ENCODE results near the gene FANK1. TPM values are rescaled to one million over a fixed set of nuclear protein-coding genes. Genes with fewer than 3 reads are reported as not detected.
"Not testable (repeated sequence)": the region's sequence is repeated elsewhere in the genome, so short reads cannot be mapped to it uniquely, and the experiment has no call there.

The FANK1 gene
- total RNA-seq, 1 donor from 2014 or later = 3.2 TPM

DNA sequence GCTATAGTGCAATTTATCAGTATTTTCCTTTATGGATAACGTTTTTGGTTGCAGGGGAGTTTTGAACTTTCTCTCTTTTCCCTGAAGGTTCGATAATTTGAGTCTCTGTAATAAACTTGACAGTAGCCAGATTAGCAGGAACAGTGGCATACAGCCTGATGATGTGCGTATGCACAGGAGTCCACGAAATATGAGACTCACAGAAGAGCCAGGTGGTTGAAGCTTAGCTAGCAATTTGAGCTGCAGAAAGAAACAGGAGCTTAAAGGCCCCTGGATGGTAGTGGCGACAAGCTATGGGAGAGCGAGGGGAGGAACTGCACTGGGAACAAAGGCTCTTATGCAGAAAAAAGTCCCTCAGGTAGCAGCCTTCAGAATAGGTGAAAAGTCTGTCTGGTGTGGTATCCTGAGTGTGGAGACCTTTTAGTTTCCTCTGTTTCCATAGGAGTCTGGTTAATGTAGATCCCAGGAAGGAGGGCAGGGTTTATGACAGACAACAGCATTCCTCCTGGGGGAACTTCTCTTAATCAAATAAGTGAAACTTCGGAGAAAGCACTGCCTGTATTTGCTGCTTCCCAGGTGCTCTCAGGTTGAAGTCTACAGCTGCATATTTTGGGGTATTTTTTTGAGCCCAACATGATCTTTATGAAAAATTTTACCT is 32.7 kb downstream of the FANK1 start:
- DNase-seq = peak; percentile 12

DNA sequence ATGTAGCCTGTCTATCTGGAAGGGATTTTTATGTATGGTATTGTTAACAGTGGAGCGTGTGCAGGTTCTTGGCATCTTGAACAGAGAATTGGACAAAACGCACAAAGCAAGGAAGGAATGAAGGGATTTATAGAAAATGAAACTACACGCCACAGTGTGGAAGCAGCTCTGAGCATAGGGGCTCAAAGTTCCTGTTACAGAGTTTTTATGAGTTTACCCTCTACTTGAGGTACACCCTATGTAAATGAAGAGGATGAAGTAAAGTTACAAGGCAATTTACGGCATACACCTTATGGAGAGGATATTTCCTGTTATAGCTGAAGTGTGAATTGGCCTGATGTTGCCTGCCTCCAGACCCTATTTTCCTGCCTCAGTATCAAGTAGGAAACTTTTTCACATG is 33.3 kb downstream of the FANK1 start:
- no peak for DNase-seq

DNA sequence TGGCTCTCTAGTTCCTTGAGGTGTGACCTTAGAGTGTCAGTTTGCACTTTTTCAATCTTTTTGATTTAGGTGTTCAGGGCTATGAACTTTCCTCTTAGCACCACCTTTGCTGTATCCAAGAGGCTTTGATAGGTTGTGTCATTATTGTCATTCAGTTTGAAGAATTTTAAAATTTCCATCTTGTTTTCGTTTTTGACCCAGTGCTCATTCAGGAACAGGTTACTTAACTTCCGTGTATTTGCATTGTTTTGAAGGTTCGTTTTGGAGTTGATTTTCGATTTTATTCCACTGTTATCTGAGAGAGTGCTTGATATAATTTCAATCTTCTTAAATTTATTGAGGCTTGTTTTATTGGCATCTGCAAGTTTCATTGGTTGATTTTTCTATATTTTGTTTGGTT is 37.3 kb downstream of the FANK1 start:
- DNase-seq = no peak

GRCh38 chr10:125936331-125936730 is 40.0 kb downstream of the FANK1 start:
- no peak for DNase-seq

GRCh38 chr10:125940515-125940914 is 44.2 kb downstream of the FANK1 start:
- DNase-seq = no peak

DNA sequence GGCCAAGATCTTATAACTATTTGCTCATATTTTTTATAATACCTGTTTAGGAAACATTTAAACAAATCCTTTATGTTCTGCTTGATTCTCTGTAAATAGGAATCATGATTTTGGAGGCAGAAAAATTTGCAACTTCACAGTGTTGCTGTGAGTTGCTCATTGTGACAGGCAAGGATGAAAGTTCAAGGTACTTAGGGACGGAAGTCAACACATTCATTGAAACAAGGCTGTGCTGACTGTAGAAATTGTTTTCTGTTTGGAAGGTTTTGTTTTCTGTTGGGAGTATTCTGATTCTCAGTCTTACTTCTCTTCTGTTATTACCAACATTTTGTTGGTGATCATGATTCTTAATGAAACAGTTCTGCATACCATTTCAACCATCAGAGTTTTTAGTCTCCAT is 54.9 kb downstream of the FANK1 start:
- DNase-seq = no peak

GRCh38 chr10:125953778-125954385 is 57.5 kb downstream of the FANK1 start:
- DNase-seq = no peak

DNA sequence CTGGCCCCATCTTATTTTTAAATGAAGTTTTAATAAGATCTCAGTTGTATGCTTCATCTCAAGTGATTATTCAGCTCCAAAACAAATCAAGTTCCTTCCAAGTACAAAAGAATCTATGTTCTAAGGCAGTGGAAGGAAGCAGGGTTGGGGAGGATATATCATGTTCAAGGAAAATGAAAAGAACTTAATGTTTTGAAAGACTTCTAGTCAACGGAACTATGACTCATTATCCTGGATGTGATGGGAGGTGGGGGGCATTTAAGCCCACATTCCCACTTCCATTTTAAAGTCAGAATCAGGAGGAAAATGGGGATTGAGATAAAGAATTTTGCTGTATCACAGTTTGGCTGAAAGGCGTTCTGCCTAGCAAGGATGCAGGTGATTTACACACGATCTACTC is 59.4 kb downstream of the FANK1 start:
- no peak for DNase-seq

DNA sequence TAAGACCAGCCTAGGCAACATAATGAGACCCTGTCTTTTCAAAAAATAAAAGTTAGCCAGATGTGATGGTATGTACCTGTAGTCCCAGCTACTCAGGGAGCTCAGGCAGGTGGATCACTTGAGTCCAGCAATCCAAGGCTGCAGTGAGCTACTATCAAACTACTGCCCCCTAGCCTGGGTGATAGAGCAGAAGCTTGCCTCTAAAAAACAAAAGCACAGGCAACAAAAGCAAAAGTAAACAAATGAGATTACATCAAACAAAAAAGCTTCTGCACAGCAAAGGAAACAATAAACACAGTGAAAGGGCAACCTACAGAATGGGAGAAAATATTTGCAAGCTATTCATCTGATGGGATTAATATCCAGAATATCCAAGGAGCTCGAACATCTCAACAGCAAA is 65.4 kb downstream of the FANK1 start:
- DNase-seq = no peak

DNA sequence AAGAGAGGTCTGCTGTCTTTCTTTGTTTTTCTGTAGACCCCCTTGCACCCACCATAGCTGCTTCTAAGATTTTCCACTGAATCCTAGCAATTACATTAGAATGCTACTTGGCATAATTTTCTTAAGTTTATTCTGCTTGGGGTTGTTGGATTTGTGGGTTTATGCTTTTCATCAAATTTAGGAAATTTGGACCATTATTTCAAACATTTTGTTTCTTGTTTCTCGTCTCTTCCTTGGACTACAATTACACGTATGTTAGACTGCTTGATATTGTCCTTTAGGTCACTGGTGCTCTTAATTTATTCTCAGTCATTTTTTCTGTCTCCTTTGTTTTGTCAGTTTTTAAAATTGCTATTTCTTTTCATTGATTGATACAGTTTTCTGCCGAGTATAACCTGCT is 65.8 kb downstream of the FANK1 start:
- DNase-seq = no peak

DNA sequence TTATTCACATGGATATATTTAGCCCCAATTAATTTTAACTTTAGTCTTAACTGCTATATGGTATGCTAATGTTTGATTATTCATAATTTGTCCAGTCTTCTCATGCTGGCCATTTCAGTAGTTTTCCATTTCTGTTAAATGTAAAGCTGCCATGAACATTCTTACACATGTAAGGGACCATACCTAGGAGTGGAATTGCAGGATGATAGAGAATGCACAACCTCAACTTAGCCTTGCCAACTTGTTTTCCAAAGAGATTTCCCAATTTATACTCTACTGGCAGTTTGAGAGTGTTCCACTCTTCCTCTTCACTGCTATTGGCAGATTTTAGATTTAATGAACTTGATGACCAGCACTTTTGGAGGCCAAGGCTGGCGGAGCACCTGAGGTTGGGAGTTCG is 68.2 kb downstream of the FANK1 start:
- DNase-seq = no peak

DNA sequence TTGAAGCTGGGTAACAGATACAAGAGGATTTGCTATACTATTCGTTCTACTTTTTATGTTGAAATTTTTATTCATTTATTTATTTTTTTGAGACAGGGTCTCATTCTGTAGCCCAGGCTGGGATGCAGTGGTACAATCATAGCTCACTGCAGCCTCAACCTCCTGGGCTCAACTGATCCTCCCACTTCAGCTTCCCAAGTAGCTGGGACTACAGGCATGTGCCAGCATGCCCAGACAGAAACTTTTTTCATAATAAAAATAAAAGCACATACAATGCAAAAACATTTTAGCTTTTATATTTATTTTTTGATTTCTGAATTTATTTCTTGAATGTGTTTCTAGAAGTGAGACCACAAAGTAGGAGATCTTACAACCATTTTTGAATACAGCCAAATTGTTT is 71.2 kb downstream of the FANK1 start:
- DNase-seq = no peak

- not testable (repeated sequence) for DNase-seq
Measured at GRCh38 chr10:125970077-125970630, 73.8 kb downstream of the FANK1 start.

DNA sequence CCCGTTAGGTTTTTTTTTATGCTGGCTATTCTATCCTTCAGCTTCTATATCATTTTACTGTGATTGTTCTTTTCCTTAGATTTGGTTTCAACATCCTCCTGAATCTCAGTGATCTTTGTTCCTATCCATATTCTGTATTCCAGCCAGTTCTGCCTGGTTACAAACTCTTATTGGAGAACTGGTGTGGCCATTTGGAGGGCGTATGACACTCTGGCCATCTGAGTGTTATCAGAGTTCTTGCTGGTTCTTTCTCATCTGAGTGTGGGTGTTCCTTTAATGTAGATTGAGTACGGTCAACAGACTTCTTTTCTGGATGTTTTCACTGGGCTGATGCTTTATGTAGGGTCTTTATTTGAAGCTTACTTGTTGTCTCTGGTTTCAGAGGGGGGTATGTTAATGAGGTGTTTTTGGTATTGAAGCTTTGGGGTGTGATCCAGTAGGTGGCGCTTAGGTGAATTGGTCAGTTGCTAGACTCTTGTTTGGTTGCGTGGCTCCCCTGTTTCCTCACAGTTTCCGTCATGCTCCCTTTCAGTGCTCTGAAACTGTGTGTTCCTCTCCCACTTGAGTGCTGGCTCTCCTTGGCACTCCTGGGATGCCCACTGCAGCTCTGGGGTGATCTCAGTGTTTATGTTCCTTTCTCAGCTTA is 80.7 kb downstream of the FANK1 start:
- DNase-seq = no peak

DNA sequence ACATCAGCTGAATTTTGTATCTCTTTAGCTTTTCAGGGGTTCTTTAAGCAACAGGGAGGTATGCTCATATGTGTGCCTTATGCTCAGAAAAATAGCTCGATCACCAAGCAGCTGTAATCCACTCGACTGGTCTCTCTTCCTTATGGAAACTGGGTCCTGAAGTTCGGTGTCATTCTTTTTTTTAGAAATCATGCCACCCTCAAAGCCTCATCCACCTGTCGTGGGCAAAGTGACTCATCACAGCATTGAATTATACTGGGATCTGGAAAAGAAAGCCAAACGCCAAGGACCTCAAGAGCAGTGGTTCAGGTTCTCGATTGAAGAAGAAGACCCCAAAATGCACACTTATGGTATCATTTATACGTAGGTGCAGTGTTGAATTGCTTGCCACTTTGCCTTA is 83.6 kb downstream of the FANK1 start:
- DNase-seq = no peak

DNA sequence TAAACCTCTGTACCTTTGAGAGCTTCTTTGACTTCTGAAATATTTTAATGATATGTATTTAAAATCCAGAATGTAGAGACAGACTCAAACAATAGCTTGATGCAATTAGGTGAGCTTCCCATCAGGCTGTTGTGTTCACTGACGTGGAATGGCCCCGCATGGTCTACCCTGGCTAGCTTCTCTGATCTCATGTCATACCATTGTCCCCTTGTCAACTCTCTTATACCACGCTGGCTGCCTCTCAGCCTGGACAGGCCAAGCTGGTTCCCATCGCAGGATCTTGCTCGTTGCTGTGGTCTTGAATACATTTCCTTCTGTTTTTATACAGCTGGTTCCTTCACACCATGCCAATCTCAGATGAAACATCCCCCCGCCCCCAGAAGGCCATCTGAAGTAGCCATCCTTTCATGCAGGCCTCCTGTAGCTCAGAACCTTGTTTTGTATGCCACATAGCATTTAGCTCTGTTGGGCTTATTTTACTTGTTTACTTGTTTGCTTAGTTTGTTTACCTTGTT is 84.2 kb downstream of the FANK1 start:
- DNase-seq = no peak

DNA sequence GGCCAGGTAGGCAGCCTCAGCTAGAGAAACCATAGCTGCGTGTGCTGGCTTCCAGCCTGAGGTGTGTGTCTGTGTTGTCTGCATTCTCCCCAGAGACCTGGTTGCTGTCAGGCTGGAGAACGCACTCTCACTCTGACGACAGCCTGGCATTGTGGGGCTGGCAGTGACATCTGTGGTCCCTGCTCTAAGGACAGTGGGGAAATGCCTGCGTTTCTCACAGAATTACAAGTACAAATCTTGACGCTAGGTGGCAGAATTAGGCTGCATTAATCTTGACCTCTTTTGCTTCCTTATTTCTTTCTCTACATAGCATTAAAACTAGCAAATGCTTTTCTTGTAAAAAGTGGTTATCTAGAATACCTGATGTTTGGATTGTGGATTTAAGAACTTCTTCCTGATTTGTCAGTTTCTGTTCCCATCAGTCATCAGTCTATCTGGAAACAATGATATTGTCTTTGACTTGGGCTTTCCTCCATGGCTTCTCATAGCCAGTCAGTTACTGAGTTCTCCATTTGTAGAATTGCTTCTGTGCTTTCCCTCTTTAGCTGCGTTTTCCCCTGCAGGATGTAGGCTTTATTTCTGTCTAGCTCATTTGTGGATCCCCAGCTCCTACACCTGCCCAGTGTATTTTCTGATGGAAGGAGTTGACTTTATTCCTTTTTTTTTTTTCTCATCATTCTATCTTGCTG is 86.0 kb downstream of the FANK1 start:
- peak; percentile 91 for DNase-seq

GRCh38 chr10:125983161-125983560 is 86.8 kb downstream of the FANK1 start:
- DNase-seq = no peak

GRCh38 chr10:125983656-125984055 is 87.3 kb downstream of the FANK1 start:
- no peak for DNase-seq

- no peak for DNase-seq
Measured at GRCh38 chr10:125984346-125984745, 88.0 kb downstream of the FANK1 start.

DNA sequence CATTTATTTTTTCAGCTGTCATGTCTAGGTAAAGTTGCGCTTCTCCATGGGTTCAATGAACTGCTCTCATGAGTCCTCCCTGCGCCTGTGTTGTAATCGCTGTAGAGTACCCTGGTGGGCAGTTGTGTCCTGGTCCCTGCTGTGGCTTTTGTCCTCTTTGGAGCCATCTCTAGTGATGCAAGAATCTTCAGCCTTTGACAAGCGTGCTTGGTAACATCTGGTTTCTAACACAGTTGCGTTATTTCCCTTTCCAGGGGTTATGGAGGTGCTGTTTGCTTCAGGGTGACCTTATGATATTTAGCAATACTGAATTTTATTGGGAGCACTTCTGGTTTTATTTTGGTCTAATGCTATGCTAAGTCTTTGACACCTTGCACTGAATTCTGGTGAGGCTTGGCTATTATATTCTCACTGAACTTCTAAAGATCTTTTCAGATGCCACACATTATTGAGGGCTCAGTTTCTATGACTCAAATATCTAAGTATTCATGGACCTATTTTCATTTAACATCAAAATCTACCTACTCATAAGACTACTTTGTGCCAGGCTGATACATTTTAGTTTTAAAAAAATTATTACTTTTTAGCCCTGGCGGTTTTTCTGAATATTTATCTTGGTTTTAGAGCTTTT is 88.6 kb downstream of the FANK1 start:
- no peak for DNase-seq

- no peak for DNase-seq
Measured at GRCh38 chr10:125985557-125986240, 89.3 kb downstream of the FANK1 start.

Measured in tongue (tissue), 2 donors.